MM.1S (cell line): Measurements from ENCODE around the gene PSMA7.

Source experiments
- DNase-seq: peaks from one replicate; pipeline ENCODE4 v3.0.0-alpha.2; 2015
- H2AFZ ChIP-seq: fragments of 300-600 bp; sonication (generic); 2 replicates; pipeline ENCODE4 v1.6.0; 2016; ENCODE audit warnings: antibody characterized with exemption, low read length
- H3F3A ChIP-seq: fragments of 300-600 bp; sonication (generic); 2 replicates; pipeline ENCODE4 v1.6.1; 2016; ENCODE audit warnings: mild to moderate bottlenecking, antibody characterized with exemption, low read length, moderate library complexity, mixed read lengths; ENCODE audit not compliant: insufficient read depth
- H3K27ac ChIP-seq: fragments of 300-600 bp; sonication (generic); 2 replicates; pipeline ENCODE4 v1.5.1; 2016; ENCODE audit warnings: mild to moderate bottlenecking, low read length
- H3K27me3 ChIP-seq: fragments of 300-600 bp; sonication (generic); replicated peaks from 2 replicates; pipeline ENCODE4 v1.6.0; 2016; ENCODE audit warnings: low read length; ENCODE audit not compliant: insufficient read depth
- H3K36me3 ChIP-seq: fragments of 300-600 bp; sonication (generic); replicated peaks from 2 replicates; pipeline ENCODE4 v1.6.1; 2016; ENCODE audit warnings: mild to moderate bottlenecking, low read length, mixed read lengths; ENCODE audit not compliant: insufficient read depth
- H3K4me1 ChIP-seq: fragments of 300-600 bp; sonication (generic); 2 replicates; pipeline ENCODE4 v1.6.1; 2016; ENCODE audit warnings: low read length, mixed read lengths
- H3K4me2 ChIP-seq: fragments of 300-600 bp; sonication (generic); 2 replicates; pipeline ENCODE4 v1.6.0; 2016; ENCODE audit warnings: low read depth, low read length
- H3K4me3 ChIP-seq: fragments of 300-600 bp; sonication (generic); 2 replicates; pipeline ENCODE4 v1.5.1; 2016; ENCODE audit warnings: low read length, mixed read lengths
- H3K79me2 ChIP-seq: fragments of 300-600 bp; sonication (generic); 2 replicates; pipeline ENCODE4 v1.6.1; 2016; ENCODE audit warnings: mixed run types, low read length, mixed read lengths
- H3K9ac ChIP-seq: fragments of 300-600 bp; sonication (generic); 2 replicates; pipeline ENCODE4 v1.6.1; 2016; ENCODE audit warnings: low read length, mixed read lengths
- H3K9me2 ChIP-seq: fragments of 300-600 bp; sonication (generic); replicated peaks from 2 replicates; pipeline ENCODE4 v1.6.1; 2016; ENCODE audit warnings: mild to moderate bottlenecking, low read length, mixed read lengths; ENCODE audit not compliant: insufficient read depth
- H3K9me3 ChIP-seq: fragments of 300-600 bp; sonication (generic); replicated peaks from 2 replicates; pipeline ENCODE4 v1.6.1; 2016; ENCODE audit warnings: mild to moderate bottlenecking, low read length, mixed read lengths; ENCODE audit not compliant: insufficient read depth
- H4K20me1 ChIP-seq: fragments of 300-600 bp; sonication (generic); 2 replicates; pipeline ENCODE4 v1.6.1; 2016; ENCODE audit warnings: mild to moderate bottlenecking, low read length, moderate library complexity, mixed read lengths; ENCODE audit not compliant: insufficient read depth
- CTCF ChIP-seq: fragments of 300-600 bp; sonication (generic); IDR thresholded peaks from 2 replicates; pipeline ENCODE4 v1.5.1; 2016; ENCODE audit warnings: antibody characterized with exemption, low read length, mixed read lengths
- EZH2 ChIP-seq: fragments of 300-600 bp; sonication (generic); optimal IDR thresholded peaks from 2 replicates; pipeline ENCODE3; 2017; ENCODE audit warnings: low read depth, mild to moderate bottlenecking, antibody characterized with exemption, low read length, mixed read lengths
- EZH2phosphoT487 ChIP-seq: fragments of 300-600 bp; sonication (generic); IDR thresholded peaks from 2 replicates; pipeline ENCODE4 v1.6.1; 2018; ENCODE audit warnings: antibody characterized with exemption, low read length

PSMA7 gene

GRCh38 chr20:62165762-62166399 is 22.7 kb upstream of the PSMA7 start:
- Histone ChIP-seq H3K4me1 (no peaks in the 10 kb centered on the region), H3K27me3 (no peaks in the 10 kb centered on the region), H3K4me3 (no peak overlapping the region), H3K27ac (no peak overlapping the region), H2AFZ (no peak overlapping the region), H3K36me3 (no peaks in the 10 kb centered on the region), H3F3A (no peaks in the 10 kb centered on the region), H3K9me3 (no peaks in the 10 kb centered on the region), H3K4me2 (no peak overlapping the region), H3K9me2 (no peaks in the 10 kb centered on the region), H4K20me1 (no peaks in the 10 kb centered on the region), H3K9ac (no peak overlapping the region), H3K79me2 (no peaks in the 10 kb centered on the region)
- no peak for TF ChIP-seq EZH2phosphoT487
- no peak for DNase-seq

DNA sequence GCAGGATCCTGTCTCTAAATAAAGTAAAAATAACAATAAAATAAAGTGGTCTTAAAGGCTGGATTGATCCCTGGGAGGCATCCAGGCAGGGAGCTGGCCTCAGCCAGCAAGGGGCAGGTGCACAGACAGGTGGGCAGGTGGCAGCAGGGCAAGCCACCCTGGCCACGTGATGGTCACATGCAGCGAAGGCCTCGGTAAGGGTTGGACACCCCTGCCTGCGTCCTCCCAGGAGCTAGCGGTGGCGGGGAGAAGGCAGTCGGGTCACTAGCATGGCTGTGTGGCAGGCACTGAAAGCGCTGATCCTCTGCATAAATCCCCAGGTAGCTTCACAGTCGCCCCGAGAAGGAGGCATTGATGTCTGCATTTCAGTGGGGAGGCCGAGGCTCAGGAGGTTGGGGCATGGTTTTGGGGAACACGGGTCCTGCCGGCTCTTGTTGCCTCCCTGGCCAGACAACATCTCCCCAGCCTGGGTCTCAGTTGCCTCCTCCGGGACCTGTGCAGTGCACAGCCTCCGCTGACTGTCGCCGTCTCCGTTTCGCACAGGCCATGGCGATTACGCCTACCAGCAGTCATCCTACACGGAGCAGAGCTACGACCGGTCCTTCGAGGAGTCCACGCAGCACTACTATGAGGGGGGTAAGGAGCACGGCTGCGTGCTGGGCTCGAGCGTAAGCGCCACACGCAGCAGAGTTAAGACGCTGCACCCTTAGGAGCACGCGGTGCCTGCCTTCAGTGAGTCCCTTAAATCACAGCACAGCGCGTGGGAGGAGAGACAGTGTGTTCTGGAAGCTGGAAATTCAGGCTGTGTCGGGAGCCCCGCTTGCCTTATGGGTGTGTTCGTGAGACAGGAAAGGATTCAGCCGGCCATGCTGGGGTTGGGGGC is 21.9 kb upstream of the PSMA7 start:
- TF ChIP-seq EZH2 (no peak), EZH2phosphoT487 (no peak), CTCF (no peak)
- Histone ChIP-seq H3K9me3 (no peaks in the 10 kb centered on the region), H3K9ac (no peak overlapping the region), H3K36me3 (no peaks in the 10 kb centered on the region), H3K4me2 (no peak overlapping the region), H4K20me1 (no peaks in the 10 kb centered on the region), H3K27ac (no peak overlapping the region), H2AFZ (no peak overlapping the region), H3K4me3 (no peak overlapping the region), H3K79me2 (no peaks in the 10 kb centered on the region), H3K9me2 (no peaks in the 10 kb centered on the region), H3K27me3 (no peaks in the 10 kb centered on the region), H3F3A (no peaks in the 10 kb centered on the region), H3K4me1 (no peaks in the 10 kb centered on the region)
- DNase-seq: no peak

GRCh38 chr20:62163986-62164762 is 21.0 kb upstream of the PSMA7 start:
- Histone ChIP-seq H3K9me2 (no peaks in the 10 kb centered on the region), H3K4me1 (no peaks in the 10 kb centered on the region), H3F3A (no peaks in the 10 kb centered on the region), H3K27me3 (no peaks in the 10 kb centered on the region), H3K36me3 (no peaks in the 10 kb centered on the region), H3K9ac (no peak overlapping the region), H4K20me1 (no peaks in the 10 kb centered on the region), H3K4me3 (no peak overlapping the region), H3K9me3 (no peaks in the 10 kb centered on the region), H3K79me2 (no peaks in the 10 kb centered on the region), H3K4me2 (no peak overlapping the region), H2AFZ (no peak overlapping the region), H3K27ac (no peak overlapping the region)
- TF ChIP-seq CTCF: no peak
- no peak for DNase-seq
